Fibroblast of lung (primary cell): ENCODE data around the gene FHAD1. TPM values are rescaled to one million over a fixed set of nuclear protein-coding genes. Genes with fewer than 3 reads are reported as not detected.
A peak's percentile ranks its signal among the peaks of the same experiment; 100 is the strongest.

Experiments used
- DNase-seq, 2 donors: peaks; one replicate each; pipeline versions ENCODE4 v3.0.0 to v3.0.0-alpha.2; 2010; ENCODE audit warnings: low read depth in 2 of 2
- H2AFZ ChIP-seq: 2 replicates; pipeline ENCODE4 v1.5.1; 2012; ENCODE audit warnings: low read length, control low read depth, inconsistent platforms
- H3K27ac ChIP-seq: 2 replicates; pipeline ENCODE4 v1.5.1; 2011; ENCODE audit warnings: low read length, control low read depth; ENCODE audit not compliant: insufficient read depth
- H3K27me3 ChIP-seq: 2 replicates; pipeline ENCODE4 v1.5.1; 2011; ENCODE audit warnings: mild to moderate bottlenecking, low read length; ENCODE audit not compliant: control insufficient read depth, insufficient read depth
- H3K36me3 ChIP-seq: 2 replicates; pipeline ENCODE4 v1.5.1; 2011; ENCODE audit warnings: low read length; ENCODE audit not compliant: control insufficient read depth, insufficient read depth
- H3K4me1 ChIP-seq: 2 replicates; pipeline ENCODE4 v1.5.1; 2011; ENCODE audit warnings: low read length; ENCODE audit not compliant: control insufficient read depth, insufficient read depth; ENCODE audit errors: extremely low read depth
- H3K4me2 ChIP-seq: 2 replicates; pipeline ENCODE4 v1.5.1; 2011; ENCODE audit warnings: low read length, control low read depth; ENCODE audit not compliant: insufficient read depth; ENCODE audit errors: extremely low read depth
- H3K4me3 ChIP-seq, 4 experiments: fragments of 200-600 bp in 1 of 4; sonication (generic) in 1 of 4; replicated peaks in 1 of 4; 2 replicates each; pipeline ENCODE4 v1.5.1; 2011 to 2016; ENCODE audit warnings: low read length in 4 of 4, low read depth in 3 of 4, mild to moderate bottlenecking in 3 of 4, control low read depth in 2 of 4, inconsistent platforms in 1 of 4, mixed read lengths in 1 of 4; ENCODE audit not compliant: insufficient read depth in 1 of 4; ENCODE audit errors: control extremely low read depth in 1 of 4
- H3K79me2 ChIP-seq: 2 replicates; pipeline ENCODE4 v1.5.1; 2012; ENCODE audit warnings: mild to moderate bottlenecking, low read length, inconsistent platforms; ENCODE audit not compliant: control insufficient read depth, insufficient read depth
- H3K9ac ChIP-seq: 2 replicates; pipeline ENCODE4 v1.5.1; 2011; ENCODE audit warnings: mild to moderate bottlenecking, low read length, control low read depth; ENCODE audit not compliant: insufficient read depth
- H3K9me3 ChIP-seq: 2 replicates; pipeline ENCODE4 v1.5.1; 2012; ENCODE audit warnings: low read depth, low read length; ENCODE audit not compliant: control insufficient read depth, insufficient read depth
- H4K20me1 ChIP-seq: 2 replicates; pipeline ENCODE4 v1.5.1; 2011; ENCODE audit warnings: low read length; ENCODE audit not compliant: control insufficient read depth, insufficient read depth; ENCODE audit errors: extremely low read depth
- EZH2 ChIP-seq: IDR thresholded peaks from 2 replicates; pipeline ENCODE4 v1.5.1; 2012; ENCODE audit warnings: low read length, control low read depth, mild to moderate bottlenecking; ENCODE audit errors: missing control alignments
- polyA plus RNA-seq, 2 donors: library from polyadenylated mRNA; depleted of rRNA in 1 of 2; stranded (reverse) in 1 of 2; unstranded in 1 of 2; fragments of >200 nt; gene quantifications; 2 replicates each; pipeline ENCODE4 v1.2.1, GENCODE V29; 2011 to 2012; ENCODE audit warnings: missing spikeins in 1 of 2
- total RNA-seq: library from RNA; depleted of rRNA; stranded (reverse); fragments of >200 nt; gene quantifications from 2 replicates; pipeline ENCODE4 v1.2.1, GENCODE V29; 2014
- TF ChIP-seq, protein P1 (sequence below), 2 donors: IDR thresholded peaks in 1 of 2; conservative IDR thresholded peaks in 1 of 2; 1 replicate in 1 of 2; 2 replicates in 1 of 2; pipeline ENCODE4 v1.5.1; 2011 to 2012; ENCODE audit warnings: low read length in 2 of 2, control low read depth in 1 of 2, inconsistent platforms in 1 of 2, low read depth in 1 of 2, mild to moderate bottlenecking in 1 of 2

The FHAD1 gene
- total and polyA plus RNA-seq, 2 donors (not counting 1 experiment from before 2014, with no cell fraction given): 0.09 to 0.66 TPM

DNA sequence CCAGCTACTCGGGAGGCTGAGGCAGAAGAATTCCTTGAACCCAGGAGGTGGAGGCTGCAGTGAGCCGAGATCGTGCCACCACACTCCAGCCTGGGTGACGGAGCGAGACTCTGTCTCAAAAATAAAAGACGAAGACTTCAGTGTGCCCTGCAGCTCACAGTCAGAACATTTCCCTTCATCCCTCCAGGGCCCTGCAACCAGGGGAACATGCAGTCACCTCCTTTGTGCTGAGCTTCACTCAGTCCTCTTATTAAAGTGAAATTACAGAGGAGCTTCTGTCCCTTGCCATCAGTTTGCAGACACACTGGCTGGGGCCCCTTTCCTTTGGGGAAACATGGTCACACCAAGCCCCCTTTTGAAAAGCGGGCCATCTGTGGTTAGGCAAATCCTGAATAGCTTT is 24.2 kb downstream of the FHAD1 start:
- Histone ChIP-seq H3K4me3 (no peak overlapping the region), H3K4me2 (no peak overlapping the region), H3K9ac (no peak overlapping the region), H3K36me3 (no peaks in the 10 kb centered on the region), H3K27me3 (no peaks in the 10 kb centered on the region), H2AFZ (no peak overlapping the region), H3K9me3 (no peaks in the 10 kb centered on the region), H3K4me1 (no peaks in the 10 kb centered on the region), H3K79me2 (no peaks in the 10 kb centered on the region), H3K27ac (no peak overlapping the region), H4K20me1 (no peaks in the 10 kb centered on the region)
- DNase-seq: no peak
- TF ChIP-seq, protein P1, sequence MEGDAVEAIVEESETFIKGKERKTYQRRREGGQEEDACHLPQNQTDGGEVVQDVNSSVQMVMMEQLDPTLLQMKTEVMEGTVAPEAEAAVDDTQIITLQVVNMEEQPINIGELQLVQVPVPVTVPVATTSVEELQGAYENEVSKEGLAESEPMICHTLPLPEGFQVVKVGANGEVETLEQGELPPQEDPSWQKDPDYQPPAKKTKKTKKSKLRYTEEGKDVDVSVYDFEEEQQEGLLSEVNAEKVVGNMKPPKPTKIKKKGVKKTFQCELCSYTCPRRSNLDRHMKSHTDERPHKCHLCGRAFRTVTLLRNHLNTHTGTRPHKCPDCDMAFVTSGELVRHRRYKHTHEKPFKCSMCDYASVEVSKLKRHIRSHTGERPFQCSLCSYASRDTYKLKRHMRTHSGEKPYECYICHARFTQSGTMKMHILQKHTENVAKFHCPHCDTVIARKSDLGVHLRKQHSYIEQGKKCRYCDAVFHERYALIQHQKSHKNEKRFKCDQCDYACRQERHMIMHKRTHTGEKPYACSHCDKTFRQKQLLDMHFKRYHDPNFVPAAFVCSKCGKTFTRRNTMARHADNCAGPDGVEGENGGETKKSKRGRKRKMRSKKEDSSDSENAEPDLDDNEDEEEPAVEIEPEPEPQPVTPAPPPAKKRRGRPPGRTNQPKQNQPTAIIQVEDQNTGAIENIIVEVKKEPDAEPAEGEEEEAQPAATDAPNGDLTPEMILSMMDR (conservative IDR thresholded peaks at IDR 0.05 in 1 of 2, IDR thresholded peaks at IDR 0.05 in 1 of 2; ENCODE audit: low read depth in 1 of 2, low read length in 2 of 2): no peak
- TF ChIP-seq EZH2: no peak

DNA sequence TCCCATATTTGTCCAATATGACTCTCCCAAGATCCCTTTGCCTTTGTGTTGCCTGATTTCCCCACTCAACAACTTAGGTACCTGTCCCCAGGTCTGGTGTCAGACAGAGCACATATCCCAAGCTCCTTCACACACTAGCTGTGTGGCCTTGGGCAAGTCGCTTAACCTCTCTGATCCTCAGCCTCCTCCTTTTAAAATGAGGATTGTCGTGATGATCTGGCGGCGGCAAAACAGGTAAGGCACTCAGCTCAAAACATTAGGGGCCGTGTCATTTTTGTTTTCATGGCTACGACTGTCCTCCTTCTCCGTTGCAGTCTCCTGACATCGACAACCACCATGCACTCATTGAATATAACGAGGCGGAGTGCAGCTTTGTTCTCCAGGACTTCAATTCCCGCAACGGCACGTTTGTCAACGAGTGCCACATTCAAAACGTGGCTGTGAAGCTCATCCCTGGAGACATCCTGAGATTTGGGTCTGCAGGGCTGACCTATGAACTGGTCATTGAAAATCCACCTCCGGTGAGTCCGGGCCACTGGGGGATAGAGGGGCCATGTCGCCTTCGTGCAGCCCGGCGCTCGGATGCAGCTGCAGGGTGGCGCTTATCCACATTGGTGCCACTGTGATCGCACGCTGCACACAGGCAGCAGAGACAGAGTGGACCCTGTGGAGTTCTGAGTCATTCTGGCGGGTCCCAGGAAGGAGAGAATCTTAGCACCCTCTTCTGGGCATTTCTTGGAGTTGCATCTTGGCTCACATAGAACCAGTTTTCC is 25.2 kb downstream of the FHAD1 start:
- H4K20me1 ChIP-seq: no peaks in the 10 kb centered on the region
- H2AFZ ChIP-seq: no peak overlapping the region
- no peak overlapping the region for H3K9ac ChIP-seq
- no peaks in the 10 kb centered on the region for H3K79me2 ChIP-seq
- DNase-seq: peak; percentile 54 to 77
- peak overlapping the region; percentile 21 for H3K4me2 ChIP-seq
- no peaks in the 10 kb centered on the region for H3K4me1 ChIP-seq
- TF ChIP-seq EZH2: no peak
- TF ChIP-seq, protein P1 (conservative IDR thresholded peaks at IDR 0.05 in 1 of 2, IDR thresholded peaks at IDR 0.05 in 1 of 2; ENCODE audit: low read depth in 1 of 2, low read length in 2 of 2): peak; percentile 74 to 79
- H3K27me3 ChIP-seq: no peaks in the 10 kb centered on the region
- no peak overlapping the region for H3K27ac ChIP-seq
- no peaks in the 10 kb centered on the region for H3K9me3 ChIP-seq
- no peak overlapping the region for H3K4me3 ChIP-seq
- H3K36me3 ChIP-seq: no peaks in the 10 kb centered on the region

DNA sequence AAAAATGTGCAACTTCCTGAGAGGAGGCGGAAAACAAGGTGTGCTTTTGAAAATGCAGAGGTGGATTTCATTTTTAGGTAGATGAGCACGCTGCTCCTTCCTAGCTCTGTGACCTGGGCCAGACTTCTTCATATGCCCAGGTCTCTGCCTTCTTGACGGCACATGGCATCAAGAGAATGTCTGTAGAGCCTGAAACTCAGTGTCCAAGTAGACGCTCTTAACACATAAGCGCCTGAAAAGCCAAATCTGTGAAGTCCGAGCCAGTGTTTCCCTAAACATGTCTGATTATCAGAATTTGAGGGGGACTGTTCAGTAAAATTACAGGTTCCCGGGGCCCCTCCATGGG is 25.7 kb downstream of the FHAD1 start:
- Histone ChIP-seq H3K4me3 (no peak overlapping the region), H3K27me3 (no peaks in the 10 kb centered on the region), H3K36me3 (no peaks in the 10 kb centered on the region), H2AFZ (no peak overlapping the region), H3K9me3 (no peaks in the 10 kb centered on the region), H3K9ac (no peak overlapping the region), H3K4me2 (no peak overlapping the region), H3K27ac (no peak overlapping the region), H3K79me2 (no peaks in the 10 kb centered on the region), H3K4me1 (no peaks in the 10 kb centered on the region), H4K20me1 (no peaks in the 10 kb centered on the region)
- TF ChIP-seq, protein P1 (conservative IDR thresholded peaks at IDR 0.05 in 1 of 2, IDR thresholded peaks at IDR 0.05 in 1 of 2; ENCODE audit: low read depth in 1 of 2, low read length in 2 of 2): no peak
- TF ChIP-seq EZH2: no peak
- DNase-seq: no peak
